Measurements from ENCODE around the gene LRCOL1. TPM values are rescaled to one million over a fixed set of nuclear protein-coding genes. Genes with fewer than 3 reads are reported as not detected.

LRCOL1 gene
- total RNA-seq, 2 donors from 2014 or later, result not detected

GRCh38 chr12:132585177-132585576 lies 25.2 kb downstream of the LRCOL1 start:
- no peak for DNase-seq
- Histone ChIP-seq H3K4me3 (ENCODE audit: low read length) (no peak overlapping the region), H3K9ac (ENCODE audit: extremely low read depth, low read length, poor library complexity, severe bottlenecking) (no peak overlapping the region), H3K4me1 (ENCODE audit: control insufficient read depth, insufficient read depth, low read length) (no peaks in the 10 kb centered on the region), H3K27ac (ENCODE audit: low read depth, low read length) (no peak overlapping the region), H3K36me3 (ENCODE audit: control insufficient read depth, insufficient read depth, low read length) (no peaks in the 10 kb centered on the region), H3K27me3 (ENCODE audit: control insufficient read depth, insufficient read depth, low read length, poor library complexity, severe bottlenecking) (peaks cover 91% of the 10 kb centered on the region), H3K9me3 (ENCODE audit: control insufficient read depth, low read length) (no peaks in the 10 kb centered on the region)
- TF ChIP-seq CTCF (conservative IDR thresholded peaks at IDR 0.05), result no peak
- Mint-ChIP-seq H3K27me3 (ENCODE audit: insufficient read depth) (peaks cover 82% of the 10 kb centered on the region), H3K9me3 (no peaks in the 10 kb centered on the region), H3K4me3 (no peak overlapping the region), H3K27ac (no peak overlapping the region), H3K36me3 (ENCODE audit: low read depth) (peaks cover 12% of the 10 kb centered on the region), H3K4me1 (peaks cover 3% of the 10 kb centered on the region)
- 80 to 86% methylated on average over 13 to 24 of the region's 24 CpGs for WGBS, 2 experiments (ENCODE audit: insufficient coverage in 1 of 2, insufficient read length in 1 of 2)

GRCh38 chr12:132584429-132584828 lies 26.0 kb downstream of the LRCOL1 start:
- H3K27ac ChIP-seq (ENCODE audit: low read depth, low read length), result no peak overlapping the region
- no peak overlapping the region for H3K9ac ChIP-seq (ENCODE audit: extremely low read depth, low read length, poor library complexity, severe bottlenecking)
- Mint-ChIP-seq H3K4me3 (no peak overlapping the region), H3K27ac (no peak overlapping the region), H3K36me3 (ENCODE audit: low read depth) (peaks cover 16% of the 10 kb centered on the region), H3K4me1 (peaks cover 3% of the 10 kb centered on the region), H3K27me3 (ENCODE audit: insufficient read depth) (peaks cover 77% of the 10 kb centered on the region), H3K9me3 (no peaks in the 10 kb centered on the region)
- H3K9me3 ChIP-seq (ENCODE audit: control insufficient read depth, low read length), result no peaks in the 10 kb centered on the region
- no peak overlapping the region for H3K4me3 ChIP-seq (ENCODE audit: low read length)
- no peaks in the 10 kb centered on the region for H3K36me3 ChIP-seq (ENCODE audit: control insufficient read depth, insufficient read depth, low read length)
- no peak for DNase-seq
- no peak for TF ChIP-seq CTCF (conservative IDR thresholded peaks at IDR 0.05)
- H3K27me3 ChIP-seq (ENCODE audit: control insufficient read depth, insufficient read depth, low read length, poor library complexity, severe bottlenecking), result peaks cover 83% of the 10 kb centered on the region
- H3K4me1 ChIP-seq (ENCODE audit: control insufficient read depth, insufficient read depth, low read length), result no peaks in the 10 kb centered on the region
- 62% methylated on average over 13 of the region's 14 CpGs; no CpG with 5 or more reads in 1 of the 2 experiments for WGBS, 2 experiments (ENCODE audit: insufficient coverage in 1 of 2, insufficient read length in 1 of 2)

DNA sequence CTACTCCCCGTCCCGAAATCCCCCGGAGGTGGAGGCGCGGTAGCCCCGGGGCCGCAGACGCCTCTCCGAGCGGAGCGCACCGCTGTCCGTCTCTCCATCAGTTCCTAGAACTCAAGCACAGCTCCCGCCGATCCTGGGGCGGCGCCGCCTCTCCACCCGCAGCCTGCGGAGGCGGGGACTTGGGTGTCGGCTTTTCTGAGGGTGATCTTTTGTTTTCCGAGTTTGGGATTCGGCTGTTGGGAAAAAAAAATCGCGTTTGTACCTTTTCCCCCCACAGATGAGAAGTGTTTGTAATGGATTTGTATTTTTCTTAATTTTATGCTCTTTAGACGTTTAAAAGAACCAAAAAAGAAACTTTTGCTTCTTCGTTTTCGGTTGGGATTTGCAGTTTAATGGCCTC lies 26.6 kb downstream of the LRCOL1 start:
- peaks cover 22% of the 10 kb centered on the region for H3K36me3 Mint-ChIP-seq (ENCODE audit: low read depth)
- peak overlapping the region; percentile 37 for H3K4me3 Mint-ChIP-seq
- WGBS, 2 experiments (ENCODE audit: insufficient coverage in 1 of 2, insufficient read length in 1 of 2), result 5 to 7% methylated on average over 17 to 28 of the region's 29 CpGs
- Histone ChIP-seq H3K36me3 (ENCODE audit: control insufficient read depth, insufficient read depth, low read length) (no peaks in the 10 kb centered on the region), H3K4me3 (ENCODE audit: low read length) (peak overlapping the region; percentile 38), H3K27me3 (ENCODE audit: control insufficient read depth, insufficient read depth, low read length, poor library complexity, severe bottlenecking) (peaks cover 76% of the 10 kb centered on the region), H3K27ac (ENCODE audit: low read depth, low read length) (no peak overlapping the region), H3K9me3 (ENCODE audit: control insufficient read depth, low read length) (no peaks in the 10 kb centered on the region), H3K9ac (ENCODE audit: extremely low read depth, low read length, poor library complexity, severe bottlenecking) (no peak overlapping the region), H3K4me1 (ENCODE audit: control insufficient read depth, insufficient read depth, low read length) (no peaks in the 10 kb centered on the region)
- H3K9me3 Mint-ChIP-seq, result no peaks in the 10 kb centered on the region
- TF ChIP-seq CTCF (conservative IDR thresholded peaks at IDR 0.05), result no peak
- peak; percentile 88 for DNase-seq
- no peak overlapping the region for H3K27ac Mint-ChIP-seq
- H3K4me1 Mint-ChIP-seq, result peaks cover 3% of the 10 kb centered on the region
- H3K27me3 Mint-ChIP-seq (ENCODE audit: insufficient read depth), result peaks cover 70% of the 10 kb centered on the region

All from endodermal cell (in vitro differentiated cells).